Breast epithelium (tissue), 4 donors: Measurements from ENCODE around the gene ARFRP1. TPM values are rescaled to one million over a fixed set of nuclear protein-coding genes. Genes with fewer than 3 reads are reported as not detected.

Source experiments
- DNase-seq, 2 donors: peaks; one replicate each; pipeline ENCODE4 v3.0.0-alpha.2; 2019; ENCODE audit warnings: low spot score in 2 of 2
- H3K27ac ChIP-seq, 2 donors: fragments of 200-600 bp; sonication (generic) in 1 of 2; one replicate each; pipeline ENCODE4 v1.5.1; 2016 to 2019; ENCODE audit warnings: mild to moderate bottlenecking in 1 of 2
- H3K27me3 ChIP-seq, 2 donors: fragments of 200-600 bp; sonication (generic) in 1 of 2; one replicate each; pipeline versions ENCODE4 v1.5.1 to v1.6.0; 2017 to 2019; ENCODE audit warnings: control low read depth in 1 of 2, mild to moderate bottlenecking in 1 of 2
- H3K36me3 ChIP-seq: fragments of 200-600 bp; one replicate; pipeline ENCODE4 v1.5.1; 2019
- H3K4me1 ChIP-seq, 2 donors: fragments of 200-600 bp; sonication (generic); one replicate each; pipeline ENCODE4 v1.5.1; 2016 to 2019; ENCODE audit warnings: control low read depth in 1 of 2
- H3K4me3 ChIP-seq, 3 donors: fragments of 200-600 bp; sonication (generic); 1 replicate in 2 of 3; 2 replicates in 1 of 3; pipeline ENCODE4 v1.5.1; 2016 to 2019; ENCODE audit warnings: mild to moderate bottlenecking in 3 of 3, moderate library complexity in 2 of 3
- H3K9me3 ChIP-seq, 2 donors: fragments of 200-600 bp; sonication (generic) in 1 of 2; one replicate each; pipeline ENCODE4 v1.5.1; 2016 to 2019; ENCODE audit warnings: control low read depth in 1 of 2
- CTCF ChIP-seq, 3 donors: fragments of 450-650 bp; IDR thresholded peaks; one replicate each; pipeline ENCODE4 v1.5.1; 2016 to 2017; ENCODE audit warnings: antibody characterized with exemption in 3 of 3, mild to moderate bottlenecking in 3 of 3, moderate library complexity in 3 of 3
- POLR2A ChIP-seq: fragments of 450-650 bp; IDR thresholded peaks from one replicate; pipeline ENCODE4 v1.6.1; 2016; ENCODE audit warnings: antibody characterized with exemption, mild to moderate bottlenecking, moderate library complexity
- POLR2AphosphoS5 ChIP-seq, 3 donors: sonication (generic); formaldehyde crosslinking; IDR thresholded peaks; one replicate each; pipeline ENCODE4 v1.6.1; 2017; ENCODE audit warnings: antibody characterized with exemption in 3 of 3
- intact Hi-C: fragments of 100-400 bp; cut with DNase I; formaldehyde crosslinking; loops from one replicate; pipeline ENCODE4 v1.15.1; 2023; ENCODE audit warnings: low total_unique reads
- total RNA-seq, 3 donors: library from RNA; depleted of rRNA; stranded (reverse); fragments of >200 nt; gene quantifications; one replicate each; pipeline ENCODE4 v1.1.0, GENCODE V29; 2016

Gene ARFRP1
- total RNA-seq, 3 donors from 2014 or later = 30.7 to 41.0 (median 32.3) TPM

GRCh38 chr20:63697868-63698545, 9.8 kb downstream of the ARFRP1 start:
- no peaks in the 10 kb centered on the region for H3K36me3 ChIP-seq
- intact Hi-C loops = no loop called here
- H3K4me1 ChIP-seq = peaks cover 14 to 17% of the 10 kb centered on the region in 2 donors
- H3K4me3 ChIP-seq = peak overlapping the region in 2 of 3 donors; percentile 34 to 57
- TF ChIP-seq CTCF (IDR thresholded peaks at IDR 0.05) (no peak), POLR2A (no peak), POLR2AphosphoS5 (IDR thresholded peaks at IDR 0.05) (no peak)
- H3K27ac ChIP-seq = peak overlapping the region in 1 of 2 donors; percentile 34
- H3K27me3 ChIP-seq = no peaks in the 10 kb centered on the region
- DNase-seq = peak in 1 of 2 donors; percentile 49
- H3K9me3 ChIP-seq = no peaks in the 10 kb centered on the region

DNA sequence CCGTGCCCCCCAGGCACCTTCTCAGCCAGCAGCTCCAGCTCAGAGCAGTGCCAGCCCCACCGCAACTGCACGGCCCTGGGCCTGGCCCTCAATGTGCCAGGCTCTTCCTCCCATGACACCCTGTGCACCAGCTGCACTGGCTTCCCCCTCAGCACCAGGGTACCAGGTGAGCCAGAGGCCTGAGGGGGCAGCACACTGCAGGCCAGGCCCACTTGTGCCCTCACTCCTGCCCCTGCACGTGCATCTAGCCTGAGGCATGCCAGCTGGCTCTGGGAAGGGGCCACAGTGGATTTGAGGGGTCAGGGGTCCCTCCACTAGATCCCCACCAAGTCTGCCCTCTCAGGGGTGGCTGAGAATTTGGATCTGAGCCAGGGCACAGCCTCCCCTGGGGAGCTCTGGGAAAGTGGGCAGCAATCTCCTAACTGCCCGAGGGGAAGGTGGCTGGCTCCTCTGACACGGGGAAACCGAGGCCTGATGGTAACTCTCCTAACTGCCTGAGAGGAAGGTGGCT, 10.4 kb downstream of the ARFRP1 start:
- H3K27me3 ChIP-seq = no peaks in the 10 kb centered on the region
- intact Hi-C loops = no loop called here
- TF ChIP-seq POLR2A = no peak
- no peak for TF ChIP-seq POLR2AphosphoS5 (IDR thresholded peaks at IDR 0.05)
- no peak for TF ChIP-seq CTCF (IDR thresholded peaks at IDR 0.05)
- peak overlapping the region; percentile 34 to 57 (median 34) for H3K4me3 ChIP-seq
- DNase-seq = no peak
- peak overlapping the region in 1 of 2 donors; percentile 34 for H3K27ac ChIP-seq
- H3K9me3 ChIP-seq = no peaks in the 10 kb centered on the region
- H3K36me3 ChIP-seq = no peaks in the 10 kb centered on the region
- peaks cover 14 to 17% of the 10 kb centered on the region in 2 donors for H3K4me1 ChIP-seq

GRCh38 chr20:63696628-63697356, 11.0 kb downstream of the ARFRP1 start, which contains the start of gene TNFRSF6B:
Gene TNFRSF6B, plus strand, starts transcription at chr20:63696652. Its CDS starts 116 bp downstream, at chr20:63696768.
- Histone ChIP-seq H3K4me1 (peaks cover 14 to 17% of the 10 kb centered on the region in 2 donors), H3K9me3 (no peaks in the 10 kb centered on the region), H3K4me3 (peak within 1 kb of the TSS; percentile 34 to 57 (median 34)), H3K27me3 (no peaks in the 10 kb centered on the region), H3K27ac (peak within 1 kb of the TSS in 1 of 2 donors; percentile 34), H3K36me3 (no peaks in the 10 kb centered on the region)
- no peak for TF ChIP-seq CTCF (IDR thresholded peaks at IDR 0.05)
- no peak for TF ChIP-seq POLR2A
- TF ChIP-seq POLR2AphosphoS5 (IDR thresholded peaks at IDR 0.05) = no peak
- intact Hi-C loops = no loop called here
- no peak for DNase-seq

- Histone ChIP-seq H3K4me1 (peaks cover 14 to 17% of the 10 kb centered on the region in 2 donors), H3K36me3 (no peaks in the 10 kb centered on the region), H3K4me3 (peak overlapping the region; percentile 34 to 57 (median 34))
Observed at GRCh38 chr20:63696306-63696627, 11.5 kb downstream of the ARFRP1 start.

More at GRCh38 chr20:63696306-63696627, 11.5 kb downstream of the ARFRP1 start:
- peak overlapping the region in 1 of 2 donors; percentile 34 for H3K27ac ChIP-seq
- intact Hi-C loops = no loop called here
- TF ChIP-seq CTCF (IDR thresholded peaks at IDR 0.05) (no peak), POLR2AphosphoS5 (IDR thresholded peaks at IDR 0.05) (no peak), POLR2A (no peak)
- no peaks in the 10 kb centered on the region for H3K27me3 ChIP-seq
- H3K9me3 ChIP-seq = no peaks in the 10 kb centered on the region
- no peak for DNase-seq
